Measurements from ENCODE around the gene CCT7.

The CCT7 gene

GRCh38 chr2:73238149-73238548 lies 4.0 kb downstream of the CCT7 start:
- TF ChIP-seq GABPA (IDR thresholded peaks at IDR 0.05; ENCODE audit: low read depth) (no peak), POLR2AphosphoS5 (IDR thresholded peaks at IDR 0.05; ENCODE audit: low read depth) (no peak), SPI1 (IDR thresholded peaks at IDR 0.05; ENCODE audit: borderline replicate concordance, low read depth) (no peak), CTCF (IDR thresholded peaks at IDR 0.05; ENCODE audit: insufficient read depth, low read length) (no peak), REST (IDR thresholded peaks at IDR 0.05; ENCODE audit: insufficient replicate concordance, low read depth) (no peak)
- no peak overlapping the region for H3K4me3 ChIP-seq (replicated peaks; ENCODE audit: insufficient read depth, low read length)
- H3K27me3 ChIP-seq (ENCODE audit: insufficient read depth, poor library complexity, severe bottlenecking), result no peaks in the 10 kb centered on the region
- no peak for DNase-seq (ENCODE audit: low read depth in 1 of 2, low spot score in 1 of 2)
- no peak overlapping the region for H3K27ac ChIP-seq (replicated peaks)

GRCh38 chr2:73238976-73239375 lies 4.9 kb downstream of the CCT7 start:
- TF ChIP-seq CTCF (IDR thresholded peaks at IDR 0.05; ENCODE audit: insufficient read depth, low read length) (no peak), POLR2AphosphoS5 (IDR thresholded peaks at IDR 0.05; ENCODE audit: low read depth) (no peak), GABPA (IDR thresholded peaks at IDR 0.05; ENCODE audit: low read depth) (no peak), REST (IDR thresholded peaks at IDR 0.05; ENCODE audit: insufficient replicate concordance, low read depth) (no peak), SPI1 (IDR thresholded peaks at IDR 0.05; ENCODE audit: borderline replicate concordance, low read depth) (no peak)
- DNase-seq (ENCODE audit: low read depth in 1 of 2, low spot score in 1 of 2), result no peak
- no peak overlapping the region for H3K4me3 ChIP-seq (replicated peaks; ENCODE audit: insufficient read depth, low read length)
- no peaks in the 10 kb centered on the region for H3K27me3 ChIP-seq (ENCODE audit: insufficient read depth, poor library complexity, severe bottlenecking)
- H3K27ac ChIP-seq (replicated peaks), result no peak overlapping the region

GRCh38 chr2:73239776-73240175 lies 5.7 kb downstream of the CCT7 start:
- no peak overlapping the region for H3K27ac ChIP-seq (replicated peaks)
- no peak overlapping the region for H3K4me3 ChIP-seq (replicated peaks; ENCODE audit: insufficient read depth, low read length)
- DNase-seq (ENCODE audit: low read depth in 1 of 2, low spot score in 1 of 2), result no peak
- H3K27me3 ChIP-seq (ENCODE audit: insufficient read depth, poor library complexity, severe bottlenecking), result no peaks in the 10 kb centered on the region
- TF ChIP-seq POLR2AphosphoS5 (IDR thresholded peaks at IDR 0.05; ENCODE audit: low read depth), result no peak
- no peak for TF ChIP-seq REST (IDR thresholded peaks at IDR 0.05; ENCODE audit: insufficient replicate concordance, low read depth)
- TF ChIP-seq GABPA (IDR thresholded peaks at IDR 0.05; ENCODE audit: low read depth), result no peak
- no peak for TF ChIP-seq CTCF (IDR thresholded peaks at IDR 0.05; ENCODE audit: insufficient read depth, low read length)
- no peak for TF ChIP-seq SPI1 (IDR thresholded peaks at IDR 0.05; ENCODE audit: borderline replicate concordance, low read depth)

Data from HL-60 (cell line).